Mucosa of stomach (tissue), 1 donor: ENCODE data around the gene MYOT.
"Not testable (repeated sequence)": the region's sequence is repeated elsewhere in the genome, so short reads cannot be mapped to it uniquely, and the experiment has no call there.

ENCODE experiments used
- H3K27me3 ChIP-seq: one replicate; pipeline ENCODE4 v1.7.0; 2013; ENCODE audit warnings: mild to moderate bottlenecking, low read length; ENCODE audit not compliant: control insufficient read depth, insufficient read depth
- H3K36me3 ChIP-seq: one replicate; pipeline ENCODE4 v1.7.0; 2013; ENCODE audit warnings: low read length; ENCODE audit not compliant: control insufficient read depth, insufficient read depth
- H3K4me1 ChIP-seq: one replicate; pipeline ENCODE4 v1.7.0; 2013; ENCODE audit warnings: mild to moderate bottlenecking, low read length; ENCODE audit not compliant: control insufficient read depth, insufficient read depth
- H3K4me3 ChIP-seq: one replicate; pipeline ENCODE4 v1.7.0; 2013; ENCODE audit warnings: low read length
- H3K9ac ChIP-seq: one replicate; pipeline ENCODE4 v1.7.0; 2013; ENCODE audit warnings: mild to moderate bottlenecking, low read length, moderate library complexity
- H3K9me3 ChIP-seq: one replicate; pipeline ENCODE4 v1.7.0; 2013; ENCODE audit warnings: mild to moderate bottlenecking, low read length, moderate library complexity; ENCODE audit not compliant: control insufficient read depth
- donor health status: Pancreatic carcinoma.

MYOT gene

GRCh38 chr5:137834498-137835049, 33.1 kb upstream of the MYOT start:
- no peak overlapping the region for H3K4me3 ChIP-seq
- H3K27me3 ChIP-seq: no peaks in the 10 kb centered on the region
- no peak overlapping the region for H3K9ac ChIP-seq
- no peaks in the 10 kb centered on the region for H3K9me3 ChIP-seq
- H3K36me3 ChIP-seq: no peaks in the 10 kb centered on the region
- H3K4me1 ChIP-seq: peaks cover 8% of the 10 kb centered on the region

GRCh38 chr5:137836298-137836697, 31.4 kb upstream of the MYOT start:
- peaks cover 8% of the 10 kb centered on the region for H3K4me1 ChIP-seq
- no peaks in the 10 kb centered on the region for H3K27me3 ChIP-seq
- H3K36me3 ChIP-seq: no peaks in the 10 kb centered on the region
- H3K4me3 ChIP-seq: no peak overlapping the region
- no peak overlapping the region for H3K9ac ChIP-seq
- no peaks in the 10 kb centered on the region for H3K9me3 ChIP-seq

GRCh38 chr5:137836997-137837396, 30.7 kb upstream of the MYOT start:
- no peak overlapping the region for H3K4me3 ChIP-seq
- H3K27me3 ChIP-seq: no peaks in the 10 kb centered on the region
- H3K9me3 ChIP-seq: no peaks in the 10 kb centered on the region
- H3K4me1 ChIP-seq: peaks cover 8% of the 10 kb centered on the region
- no peaks in the 10 kb centered on the region for H3K36me3 ChIP-seq
- H3K9ac ChIP-seq: no peak overlapping the region

- H3K36me3 ChIP-seq: no peaks in the 10 kb centered on the region
- no peak overlapping the region for H3K9ac ChIP-seq
- H3K4me3 ChIP-seq: no peak overlapping the region
- peaks cover 8% of the 10 kb centered on the region for H3K4me1 ChIP-seq
- no peaks in the 10 kb centered on the region for H3K27me3 ChIP-seq
- H3K9me3 ChIP-seq: no peaks in the 10 kb centered on the region
Observed at GRCh38 chr5:137837491-137838394, 29.9 kb upstream of the MYOT start.

GRCh38 chr5:137838976-137839375, 28.7 kb upstream of the MYOT start:
- Histone ChIP-seq H3K4me1 (peaks cover 8% of the 10 kb centered on the region), H3K9me3 (no peaks in the 10 kb centered on the region), H3K27me3 (no peaks in the 10 kb centered on the region), H3K4me3 (no peak overlapping the region), H3K36me3 (no peaks in the 10 kb centered on the region), H3K9ac (no peak overlapping the region)

- no peaks in the 10 kb centered on the region for H3K9me3 ChIP-seq
- H3K27me3 ChIP-seq: no peaks in the 10 kb centered on the region
- no peak overlapping the region for H3K4me3 ChIP-seq
- no peaks in the 10 kb centered on the region for H3K36me3 ChIP-seq
- H3K9ac ChIP-seq: no peak overlapping the region
- peaks cover 7% of the 10 kb centered on the region for H3K4me1 ChIP-seq
Observed at GRCh38 chr5:137842296-137842695, 25.4 kb upstream of the MYOT start.

- H3K27me3 ChIP-seq: no peaks in the 10 kb centered on the region
- H3K9ac ChIP-seq: no peak overlapping the region
- H3K4me1 ChIP-seq: no peaks in the 10 kb centered on the region
- no peaks in the 10 kb centered on the region for H3K36me3 ChIP-seq
- H3K9me3 ChIP-seq: no peaks in the 10 kb centered on the region
- H3K4me3 ChIP-seq: no peak overlapping the region
Observed at GRCh38 chr5:137843676-137844299, 23.9 kb upstream of the MYOT start.

- H3K27me3 ChIP-seq: no peaks in the 10 kb centered on the region
- no peak overlapping the region for H3K4me3 ChIP-seq
- H3K36me3 ChIP-seq: no peaks in the 10 kb centered on the region
- H3K4me1 ChIP-seq: no peaks in the 10 kb centered on the region
- H3K9ac ChIP-seq: no peak overlapping the region
- H3K9me3 ChIP-seq: no peaks in the 10 kb centered on the region
Observed at GRCh38 chr5:137845472-137845871, 22.2 kb upstream of the MYOT start.

GRCh38 chr5:137847687-137848086, 20.0 kb upstream of the MYOT start:
- no peaks in the 10 kb centered on the region for H3K9me3 ChIP-seq
- H3K9ac ChIP-seq: no peak overlapping the region
- no peaks in the 10 kb centered on the region for H3K27me3 ChIP-seq
- H3K4me1 ChIP-seq: no peaks in the 10 kb centered on the region
- no peaks in the 10 kb centered on the region for H3K36me3 ChIP-seq
- no peak overlapping the region for H3K4me3 ChIP-seq

GRCh38 chr5:137853165-137853564, 14.5 kb upstream of the MYOT start:
- H3K9ac ChIP-seq, H3K36me3 ChIP-seq, H3K4me3 ChIP-seq, H3K4me1 ChIP-seq, H3K27me3 ChIP-seq, H3K9me3 ChIP-seq: not testable (repeated sequence)

GRCh38 chr5:137856201-137856600, 11.5 kb upstream of the MYOT start:
- Histone ChIP-seq H3K9ac (no peak overlapping the region), H3K4me1 (no peaks in the 10 kb centered on the region), H3K9me3 (no peaks in the 10 kb centered on the region), H3K36me3 (no peaks in the 10 kb centered on the region), H3K4me3 (no peak overlapping the region), H3K27me3 (no peaks in the 10 kb centered on the region)
